ENCODE measurements around the gene TRIP10. TPM values are rescaled to one million over a fixed set of nuclear protein-coding genes. Genes with fewer than 3 reads are reported as not detected.
A peak's percentile ranks its signal among the peaks of the same experiment; 100 is the strongest.
"Not testable (repeated sequence)": the region's sequence is repeated elsewhere in the genome, so short reads cannot be mapped to it uniquely, and the experiment has no call there.

The TRIP10 gene
- polyA plus RNA-seq, 1 experiment: 51.5 TPM

DNA sequence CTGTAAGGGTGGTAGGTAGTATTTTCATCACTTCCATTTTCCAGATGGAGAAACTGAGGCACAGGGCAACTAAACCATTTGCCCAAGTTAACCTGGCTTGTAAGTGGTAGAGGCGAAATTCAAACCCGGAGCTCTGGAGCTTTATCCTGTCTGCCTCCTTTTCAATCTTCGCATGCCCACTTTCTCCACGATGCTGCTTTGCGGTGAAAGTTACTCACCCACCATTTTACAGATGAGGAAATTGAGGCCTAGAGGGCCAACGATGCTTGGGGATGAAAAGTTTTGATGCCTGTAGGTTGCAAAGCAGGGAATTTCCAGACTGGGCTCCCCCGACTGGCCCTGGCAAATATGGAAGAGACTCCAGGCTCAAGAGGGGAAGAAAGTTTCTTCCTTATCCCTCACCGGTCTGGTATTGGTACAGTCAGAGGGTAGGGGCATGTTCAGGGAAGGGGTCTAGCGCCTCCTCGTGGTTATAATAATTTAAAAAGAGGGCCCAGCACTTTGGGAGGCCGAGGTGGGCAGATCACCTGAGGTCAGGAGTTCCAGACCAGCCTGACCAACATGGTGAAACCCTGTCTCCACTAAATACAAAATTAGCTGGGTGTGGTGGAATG is 29.6 kb downstream of the TRIP10 start:
- Histone ChIP-seq H3K36me3 (ENCODE audit: control insufficient read depth, insufficient read depth, low read length) (no peaks in the 10 kb centered on the region), H3K27me3 (ENCODE audit: control insufficient read depth, insufficient read depth, low read length) (peaks cover 6% of the 10 kb centered on the region), H3K4me3 (ENCODE audit: low read depth, low read length) (no peak overlapping the region)
- no peak for DNase-seq (ENCODE audit: low read depth)
- TF ChIP-seq, protein P1, sequence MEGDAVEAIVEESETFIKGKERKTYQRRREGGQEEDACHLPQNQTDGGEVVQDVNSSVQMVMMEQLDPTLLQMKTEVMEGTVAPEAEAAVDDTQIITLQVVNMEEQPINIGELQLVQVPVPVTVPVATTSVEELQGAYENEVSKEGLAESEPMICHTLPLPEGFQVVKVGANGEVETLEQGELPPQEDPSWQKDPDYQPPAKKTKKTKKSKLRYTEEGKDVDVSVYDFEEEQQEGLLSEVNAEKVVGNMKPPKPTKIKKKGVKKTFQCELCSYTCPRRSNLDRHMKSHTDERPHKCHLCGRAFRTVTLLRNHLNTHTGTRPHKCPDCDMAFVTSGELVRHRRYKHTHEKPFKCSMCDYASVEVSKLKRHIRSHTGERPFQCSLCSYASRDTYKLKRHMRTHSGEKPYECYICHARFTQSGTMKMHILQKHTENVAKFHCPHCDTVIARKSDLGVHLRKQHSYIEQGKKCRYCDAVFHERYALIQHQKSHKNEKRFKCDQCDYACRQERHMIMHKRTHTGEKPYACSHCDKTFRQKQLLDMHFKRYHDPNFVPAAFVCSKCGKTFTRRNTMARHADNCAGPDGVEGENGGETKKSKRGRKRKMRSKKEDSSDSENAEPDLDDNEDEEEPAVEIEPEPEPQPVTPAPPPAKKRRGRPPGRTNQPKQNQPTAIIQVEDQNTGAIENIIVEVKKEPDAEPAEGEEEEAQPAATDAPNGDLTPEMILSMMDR (IDR thresholded peaks at IDR 0.05; ENCODE audit: insufficient read depth, low read depth, low read length): peak; percentile 37
- POLR2A ChIA-PET: no interaction called here
- CTCF ChIA-PET: interaction anchor here (0.9 to 2.7 kb wide), 9 partner anchors 9 to 252 kb away, joined by 3 to 10 read pairs (median 4); partner anchors contain the start of gene GPR108

DNA sequence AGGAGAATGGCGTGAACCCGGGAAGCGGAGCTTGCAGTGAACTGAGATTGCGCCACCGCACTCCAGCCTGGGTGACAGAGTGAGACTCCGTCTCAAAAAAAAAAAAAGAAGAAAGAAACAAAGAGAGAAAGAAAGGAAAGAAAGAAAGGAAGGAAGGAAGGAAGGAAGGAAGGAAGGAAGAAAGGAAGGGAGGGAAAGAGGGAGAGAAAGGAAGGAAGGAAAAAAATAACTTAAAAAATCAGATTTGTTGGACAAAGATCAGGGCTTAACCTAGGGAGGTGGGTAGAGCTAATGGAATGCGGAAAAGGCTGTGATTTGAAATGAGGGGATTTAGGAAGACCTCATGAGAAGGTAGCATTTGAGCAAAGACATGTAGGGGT is 32.2 kb downstream of the TRIP10 start:
- POLR2A ChIA-PET; H3K4me3 ChIP-seq (ENCODE audit: low read depth, low read length); H3K27me3 ChIP-seq (ENCODE audit: control insufficient read depth, insufficient read depth, low read length); DNase-seq (ENCODE audit: low read depth); CTCF ChIA-PET; H3K36me3 ChIP-seq (ENCODE audit: control insufficient read depth, insufficient read depth, low read length): not testable (repeated sequence)

DNA sequence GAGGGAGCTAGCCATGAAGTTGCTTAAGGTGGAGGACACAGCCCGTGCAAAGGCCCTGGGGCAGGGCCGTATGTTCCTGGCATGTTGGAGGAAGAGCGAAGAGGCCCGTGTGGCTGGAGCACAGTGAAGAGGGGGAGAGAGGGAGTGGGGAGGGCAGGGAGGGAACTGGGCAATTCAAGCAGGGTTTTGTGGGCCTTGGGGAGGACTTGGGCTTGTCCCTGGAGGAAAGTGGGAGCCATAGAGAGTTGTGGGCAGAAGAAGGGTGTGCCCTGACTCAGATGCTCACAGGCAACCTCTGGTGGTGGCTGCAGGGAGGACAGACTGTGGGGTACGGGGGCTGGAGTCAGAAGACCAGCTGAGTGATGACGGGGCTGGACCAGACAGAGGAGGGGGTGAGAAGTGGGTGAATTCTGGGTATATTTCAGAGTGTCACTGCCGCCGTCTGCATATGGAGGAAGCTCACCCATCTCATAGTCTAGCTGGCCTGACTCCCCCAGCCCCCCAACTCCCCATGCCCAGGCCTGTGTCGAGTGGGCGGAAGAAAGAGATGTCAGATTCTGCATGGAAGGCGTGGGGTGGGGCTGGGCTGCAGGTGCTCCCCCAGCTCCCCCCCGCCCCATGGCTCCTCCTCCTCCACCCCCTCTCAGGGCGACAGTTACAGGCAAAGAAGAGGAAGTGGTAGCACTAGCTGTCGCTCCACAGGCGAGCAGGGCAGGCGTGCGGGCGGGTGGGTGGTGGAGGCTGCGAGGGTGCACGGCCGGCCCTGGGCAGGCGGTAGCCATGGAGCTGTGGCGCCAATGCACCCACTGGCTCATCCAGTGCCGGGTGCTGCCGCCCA is 32.8 kb downstream of the TRIP10 start, which contains the start of gene VAV1:
TSS of gene VAV1 (plus strand) at position 681 of the 838 bp plus-strand sequence. CDS start at position 781, 100 bp downstream.
- Histone ChIP-seq H3K4me3 (ENCODE audit: low read depth, low read length) (no peak within 1 kb of the TSS), H3K36me3 (ENCODE audit: control insufficient read depth, insufficient read depth, low read length) (no peaks in the 10 kb centered on the region), H3K27me3 (ENCODE audit: control insufficient read depth, insufficient read depth, low read length) (no peaks in the 10 kb centered on the region)
- ChIA-PET POLR2A (no interaction called here), CTCF (interaction anchor here (0.7 kb wide), 1 partner anchor 141 kb away, joined by 3 read pairs; no protein-coding TSS in a partner anchor)
- TF ChIP-seq, protein P1 (IDR thresholded peaks at IDR 0.05; ENCODE audit: insufficient read depth, low read depth, low read length): no peak
- DNase-seq (ENCODE audit: low read depth): no peak

DNA sequence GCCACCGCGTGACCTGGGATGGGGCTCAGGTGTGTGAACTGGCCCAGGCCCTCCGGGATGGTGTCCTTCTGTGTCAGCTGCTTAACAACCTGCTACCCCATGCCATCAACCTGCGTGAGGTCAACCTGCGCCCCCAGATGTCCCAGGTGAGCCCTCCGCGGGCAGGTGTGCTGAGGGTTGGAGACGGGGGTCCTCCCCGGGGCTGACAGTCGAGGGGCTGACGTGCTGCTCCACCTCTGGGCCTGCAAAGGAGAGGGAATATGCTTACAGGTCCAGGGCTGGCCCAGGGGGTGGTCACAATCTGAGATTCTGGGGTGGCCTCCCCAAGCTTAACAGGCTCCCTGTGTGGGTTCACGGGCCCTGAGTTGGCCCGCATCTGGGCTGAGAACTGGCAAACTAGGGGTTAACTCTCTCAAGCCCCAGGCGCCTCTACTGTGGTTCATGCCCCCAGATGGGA is 33.4 kb downstream of the TRIP10 start:
- ChIA-PET POLR2A (no interaction called here), CTCF (interaction anchor here (0.7 kb wide), 1 partner anchor 141 kb away, joined by 3 read pairs; no protein-coding TSS in a partner anchor)
- no peak for DNase-seq (ENCODE audit: low read depth)

DNA sequence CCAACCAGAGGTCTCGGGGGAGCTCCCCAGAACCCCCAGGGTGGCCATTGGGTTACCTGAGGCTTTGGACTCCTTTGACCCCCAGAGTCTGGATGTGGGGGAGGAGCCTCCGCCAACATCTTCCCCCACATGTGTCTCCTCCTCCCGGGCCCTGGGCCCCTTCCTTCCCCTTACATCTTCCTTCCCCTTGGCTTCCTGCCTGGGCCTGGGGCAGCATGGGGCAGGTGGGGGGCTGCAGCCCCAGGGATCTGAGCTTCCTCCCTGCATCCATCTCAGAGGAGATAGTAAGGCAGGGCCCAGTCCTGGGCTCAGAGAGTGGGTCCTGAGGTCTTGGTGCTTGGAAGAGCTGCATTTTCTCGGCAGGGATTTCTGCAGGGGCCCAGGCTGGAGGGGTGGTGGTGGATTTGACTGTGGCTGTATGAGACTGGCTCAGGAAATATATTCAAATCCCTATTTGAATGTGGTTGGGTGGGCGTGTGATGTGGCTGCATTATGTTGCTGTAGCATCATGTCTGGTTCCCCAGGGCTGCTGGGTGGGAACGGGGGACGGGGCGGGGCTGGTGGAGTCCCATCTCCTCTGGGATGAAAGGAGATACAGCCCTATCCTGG is 33.9 kb downstream of the TRIP10 start:
- no peak overlapping the region for H3K4me3 ChIP-seq (ENCODE audit: low read depth, low read length)
- CTCF ChIA-PET: no interaction called here
- DNase-seq (ENCODE audit: low read depth): no peak
- H3K27me3 ChIP-seq (ENCODE audit: control insufficient read depth, insufficient read depth, low read length): no peaks in the 10 kb centered on the region
- POLR2A ChIA-PET: no interaction called here
- TF ChIP-seq, protein P1 (IDR thresholded peaks at IDR 0.05; ENCODE audit: insufficient read depth, low read depth, low read length): no peak
- no peaks in the 10 kb centered on the region for H3K36me3 ChIP-seq (ENCODE audit: control insufficient read depth, insufficient read depth, low read length)

More for the DNA sequence above, 33.4 kb downstream of the TRIP10 start:
- H3K27me3 ChIP-seq (ENCODE audit: control insufficient read depth, insufficient read depth, low read length): no peaks in the 10 kb centered on the region
- TF ChIP-seq, protein P1 (IDR thresholded peaks at IDR 0.05; ENCODE audit: insufficient read depth, low read depth, low read length): no peak
- H3K36me3 ChIP-seq (ENCODE audit: control insufficient read depth, insufficient read depth, low read length): no peaks in the 10 kb centered on the region
- no peak overlapping the region for H3K4me3 ChIP-seq (ENCODE audit: low read depth, low read length)

All from BJ (cell line).